ENCODE results near the gene HTR5A.

- TF ChIP-seq POLR2AphosphoS5 (IDR thresholded peaks at IDR 0.05; ENCODE audit: low read depth, low read length), result no peak
- no peak for TF ChIP-seq CTCF (IDR thresholded peaks at IDR 0.05)
- no peak for TF ChIP-seq REST (IDR thresholded peaks at IDR 0.05; ENCODE audit: insufficient read depth in 1 of 2, low read depth in 2 of 2, low read length in 1 of 2)
Observed at GRCh38 chr7:155129789-155130188, 59.7 kb downstream of the HTR5A start.
